GM12875 (cell line): ENCODE results near the gene LHFPL6.

ENCODE experiments used
- H3K4me3 ChIP-seq: one replicate; pipeline ENCODE4 v1.5.1; 2011; ENCODE audit warnings: low read depth, low read length, control low read depth
- CTCF ChIP-seq: IDR thresholded peaks from 2 replicates; pipeline ENCODE4 v1.5.1; 2011; ENCODE audit warnings: low read depth, mild to moderate bottlenecking, control low read depth, inconsistent platforms, low read length, moderate library complexity, borderline replicate concordance; ENCODE audit not compliant: insufficient read depth

LHFPL6 gene

GRCh38 chr13:39451860-39452301 is 151.1 kb downstream of the LHFPL6 start:
- TF ChIP-seq CTCF, result no peak
- H3K4me3 ChIP-seq, result no peak overlapping the region

GRCh38 chr13:39451301-39451700 is 151.7 kb downstream of the LHFPL6 start:
- H3K4me3 ChIP-seq, result no peak overlapping the region
- no peak for TF ChIP-seq CTCF

- no peak for TF ChIP-seq CTCF
- no peak overlapping the region for H3K4me3 ChIP-seq
These were observed 152.8 kb downstream of the LHFPL6 start for GRCh38 chr13:39450176-39450575.

GRCh38 chr13:39448834-39449233 is 154.2 kb downstream of the LHFPL6 start:
- no peak for TF ChIP-seq CTCF
- no peak overlapping the region for H3K4me3 ChIP-seq

GRCh38 chr13:39446865-39447264 is 156.1 kb downstream of the LHFPL6 start:
- H3K4me3 ChIP-seq, result no peak overlapping the region
- TF ChIP-seq CTCF, result no peak

GRCh38 chr13:39444866-39445265 is 158.1 kb downstream of the LHFPL6 start:
- H3K4me3 ChIP-seq, result no peak overlapping the region
- TF ChIP-seq CTCF, result no peak

GRCh38 chr13:39433651-39434050 is 169.3 kb downstream of the LHFPL6 start:
- H3K4me3 ChIP-seq, result no peak overlapping the region
- no peak for TF ChIP-seq CTCF
